Activated naive CD8-positive, alpha-beta T cell (primary cell): ENCODE results near the gene ALDH3B2.
"Not testable (repeated sequence)": the region's sequence is repeated elsewhere in the genome, so short reads cannot be mapped to it uniquely, and the experiment has no call there.

Experiments
- H3K27ac Mint-ChIP-seq: one replicate; pipeline ENCODE4 v1.8.0; 2021; ENCODE audit warnings: mixed read lengths
- H3K27me3 Mint-ChIP-seq: one replicate; pipeline ENCODE4 v1.8.0; 2021; ENCODE audit warnings: mixed read lengths
- H3K36me3 Mint-ChIP-seq: one replicate; pipeline ENCODE4 v1.8.0; 2021; ENCODE audit warnings: mixed read lengths
- H3K4me1 Mint-ChIP-seq: one replicate; pipeline ENCODE4 v1.8.0; 2021; ENCODE audit warnings: low read depth, mixed read lengths
- H3K4me3 Mint-ChIP-seq: one replicate; pipeline ENCODE4 v1.8.0; 2021; ENCODE audit warnings: mild to moderate bottlenecking, mixed read lengths
- H3K9me3 Mint-ChIP-seq: one replicate; pipeline ENCODE4 v1.8.0; 2021; ENCODE audit warnings: low read depth, mixed read lengths

Gene ALDH3B2

DNA sequence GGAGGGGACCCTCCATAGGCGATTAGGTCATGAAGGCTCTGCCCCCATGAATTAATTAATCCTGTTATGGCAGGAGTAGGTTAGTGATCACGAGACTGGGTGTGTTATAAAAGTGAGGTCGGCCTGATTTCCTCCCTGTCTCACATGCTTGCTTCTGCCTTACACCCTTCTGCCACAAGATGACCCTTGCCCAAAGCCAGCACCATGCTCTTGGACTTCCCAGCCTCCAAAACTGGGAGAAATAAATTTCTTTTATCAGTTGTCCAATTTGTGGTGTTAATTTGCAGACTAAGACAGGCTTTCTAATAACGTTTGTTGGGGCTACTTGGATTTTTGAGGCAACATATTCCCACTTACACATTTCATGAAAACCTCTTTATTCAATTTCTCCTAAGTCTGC is 23.4 kb upstream of the ALDH3B2 start:
- Mint-ChIP-seq H3K4me1 (no peaks in the 10 kb centered on the region), H3K4me3 (no peak overlapping the region), H3K27me3 (peaks cover 3% of the 10 kb centered on the region), H3K9me3 (no peaks in the 10 kb centered on the region), H3K36me3 (no peaks in the 10 kb centered on the region), H3K27ac (no peak overlapping the region)

DNA sequence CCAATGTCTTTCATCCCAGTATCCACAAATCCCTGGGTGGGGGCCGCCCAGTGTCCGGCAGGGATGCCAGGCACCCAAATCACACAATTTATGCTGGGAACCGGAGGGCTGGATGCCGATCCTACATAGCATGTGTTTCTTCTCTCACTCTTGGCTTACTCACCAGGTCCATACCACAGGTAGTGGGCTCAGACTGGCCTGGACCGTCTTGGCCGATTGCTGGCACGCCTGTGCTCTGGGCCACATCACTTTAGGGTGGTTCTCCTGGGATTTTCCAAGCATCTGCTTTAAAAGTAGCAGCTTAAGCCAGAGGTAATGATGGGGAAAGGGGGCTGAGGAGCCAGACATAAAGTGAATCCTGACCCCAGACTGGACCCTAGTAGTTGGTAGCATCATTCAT is 22.6 kb upstream of the ALDH3B2 start:
- H3K27me3 Mint-ChIP-seq: peaks cover 3% of the 10 kb centered on the region
- H3K4me3 Mint-ChIP-seq: no peak overlapping the region
- no peaks in the 10 kb centered on the region for H3K9me3 Mint-ChIP-seq
- H3K4me1 Mint-ChIP-seq: no peaks in the 10 kb centered on the region
- no peak overlapping the region for H3K27ac Mint-ChIP-seq
- no peaks in the 10 kb centered on the region for H3K36me3 Mint-ChIP-seq

DNA sequence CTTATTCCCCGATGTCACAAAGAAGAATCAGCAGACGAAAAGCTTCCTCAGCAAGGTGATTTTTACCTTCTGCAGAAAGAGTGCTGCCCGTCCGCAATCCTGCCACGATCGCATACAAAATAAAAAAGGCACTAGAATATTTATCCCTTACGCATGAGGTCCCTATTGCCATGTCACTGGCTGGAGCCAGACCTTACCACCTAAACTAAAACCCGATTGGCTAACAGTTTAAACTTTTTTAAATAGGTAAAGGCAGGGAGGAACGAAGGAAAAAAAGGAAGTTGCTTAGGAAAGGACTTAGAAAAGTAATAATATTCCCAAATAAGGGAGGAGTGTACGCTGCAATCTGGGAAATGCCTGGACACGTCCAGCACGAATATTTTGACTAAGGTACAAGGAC is 21.2 kb upstream of the ALDH3B2 start:
- Mint-ChIP-seq H3K4me3 (no peak overlapping the region), H3K27me3 (peaks cover 3% of the 10 kb centered on the region), H3K27ac (no peak overlapping the region), H3K36me3 (no peaks in the 10 kb centered on the region), H3K4me1 (no peaks in the 10 kb centered on the region), H3K9me3 (no peaks in the 10 kb centered on the region)

DNA sequence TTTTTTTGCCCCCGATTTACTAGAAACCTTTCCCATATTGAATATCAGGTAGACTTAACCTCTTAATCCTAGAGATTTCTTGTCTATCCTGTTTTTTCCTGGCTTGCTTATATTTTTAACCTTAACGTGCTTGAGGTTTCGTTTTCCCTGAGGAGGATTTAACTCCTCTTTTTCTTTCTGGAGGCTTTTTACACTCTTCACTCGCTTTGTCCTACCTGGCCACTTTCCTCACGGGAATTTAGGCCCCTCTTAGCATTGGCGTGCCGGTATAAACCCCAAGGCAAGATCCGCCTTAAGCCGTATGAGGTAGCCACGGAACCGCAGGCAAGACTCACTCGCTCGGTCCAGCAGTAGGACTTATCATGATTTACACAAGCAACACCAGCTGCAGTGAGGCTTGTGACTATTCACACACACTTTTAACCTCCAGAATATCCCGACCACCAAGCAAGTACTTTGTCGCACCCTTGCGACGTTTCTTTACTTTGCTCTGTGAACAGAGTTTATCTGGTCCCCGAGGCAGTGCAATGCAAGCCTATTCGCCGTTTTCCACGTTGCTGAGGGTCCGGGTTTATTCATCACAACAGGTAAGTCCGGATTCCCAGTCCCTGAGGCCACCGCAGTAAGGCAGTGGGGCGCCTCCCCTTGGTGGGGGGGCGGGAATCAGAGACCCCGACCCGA is 20.6 kb upstream of the ALDH3B2 start:
- H3K27me3 Mint-ChIP-seq: no peaks in the 10 kb centered on the region

DNA sequence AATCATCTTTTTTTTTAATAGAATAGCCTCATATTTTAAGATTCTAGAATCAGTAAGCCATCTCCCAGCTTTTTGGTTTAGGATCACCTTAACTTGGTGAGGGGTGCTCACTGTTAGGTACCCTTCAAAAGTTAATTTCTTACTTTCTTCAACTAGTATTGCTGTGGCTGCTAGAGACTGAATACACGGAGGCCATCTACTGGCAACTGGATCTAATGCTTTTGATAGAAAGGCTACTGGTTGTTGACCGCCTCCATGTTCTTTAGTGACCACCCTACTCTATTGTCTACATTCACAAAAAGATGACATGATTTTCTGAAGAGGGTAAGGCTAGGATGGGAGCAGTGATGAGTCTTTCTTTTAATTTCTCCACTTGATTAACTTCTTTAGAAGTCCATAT is 16.7 kb upstream of the ALDH3B2 start:
- Mint-ChIP-seq H3K4me1 (no peaks in the 10 kb centered on the region), H3K27me3 (peaks cover 6% of the 10 kb centered on the region), H3K36me3 (no peaks in the 10 kb centered on the region), H3K4me3 (no peak overlapping the region), H3K27ac (no peak overlapping the region), H3K9me3 (no peaks in the 10 kb centered on the region)

More for the DNA sequence above, 20.6 kb upstream of the ALDH3B2 start:
- no peaks in the 10 kb centered on the region for H3K9me3 Mint-ChIP-seq
- no peak overlapping the region for H3K4me3 Mint-ChIP-seq
- no peaks in the 10 kb centered on the region for H3K4me1 Mint-ChIP-seq
- no peak overlapping the region for H3K27ac Mint-ChIP-seq
- H3K36me3 Mint-ChIP-seq: no peaks in the 10 kb centered on the region

DNA sequence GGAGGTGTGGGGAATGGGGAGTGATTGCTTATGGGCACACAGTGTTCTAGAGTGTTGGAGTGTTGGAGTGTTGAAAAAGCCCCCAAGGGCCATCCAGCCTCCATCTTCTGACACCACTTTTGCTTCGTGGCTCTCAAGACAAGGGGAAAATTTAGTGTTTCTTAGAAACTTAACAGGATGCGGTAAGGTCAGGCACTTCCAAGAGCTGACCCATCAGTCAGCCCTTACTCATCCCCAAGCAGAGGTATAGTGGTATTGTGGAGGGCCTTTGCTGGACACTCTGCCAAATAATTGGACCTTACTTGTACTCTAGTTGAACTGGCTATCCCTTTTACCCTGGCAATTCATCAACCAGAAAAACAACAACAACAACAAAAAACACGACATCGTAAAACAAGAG is 14.8 kb upstream of the ALDH3B2 start:
- Mint-ChIP-seq H3K27me3 (peaks cover 8% of the 10 kb centered on the region), H3K27ac (no peak overlapping the region), H3K36me3 (no peaks in the 10 kb centered on the region), H3K9me3 (no peaks in the 10 kb centered on the region), H3K4me3 (no peak overlapping the region), H3K4me1 (no peaks in the 10 kb centered on the region)

DNA sequence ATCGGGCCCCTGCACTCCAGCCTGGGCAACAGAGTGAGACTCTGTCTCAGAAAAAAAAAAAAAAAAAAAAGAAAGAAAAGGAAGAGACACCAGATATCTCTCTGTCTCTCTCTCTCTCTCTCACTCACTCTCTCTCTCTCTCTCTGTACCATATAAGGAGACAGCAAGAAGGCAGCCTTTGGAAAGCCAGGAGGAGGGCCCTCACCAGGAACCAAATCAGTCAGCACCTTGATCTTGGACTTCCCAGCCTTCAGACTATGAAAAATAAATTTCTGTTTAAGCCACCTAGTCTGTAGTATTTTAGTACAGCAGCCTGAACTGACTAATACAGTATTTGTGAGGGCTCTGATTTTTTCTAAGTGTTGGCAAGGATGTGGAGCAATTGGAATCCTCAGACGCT is 13.6 kb upstream of the ALDH3B2 start:
- Mint-ChIP-seq H3K9me3 (no peaks in the 10 kb centered on the region), H3K27ac (no peak overlapping the region), H3K4me3 (no peak overlapping the region), H3K4me1 (no peaks in the 10 kb centered on the region), H3K27me3 (peaks cover 8% of the 10 kb centered on the region), H3K36me3 (no peaks in the 10 kb centered on the region)

DNA sequence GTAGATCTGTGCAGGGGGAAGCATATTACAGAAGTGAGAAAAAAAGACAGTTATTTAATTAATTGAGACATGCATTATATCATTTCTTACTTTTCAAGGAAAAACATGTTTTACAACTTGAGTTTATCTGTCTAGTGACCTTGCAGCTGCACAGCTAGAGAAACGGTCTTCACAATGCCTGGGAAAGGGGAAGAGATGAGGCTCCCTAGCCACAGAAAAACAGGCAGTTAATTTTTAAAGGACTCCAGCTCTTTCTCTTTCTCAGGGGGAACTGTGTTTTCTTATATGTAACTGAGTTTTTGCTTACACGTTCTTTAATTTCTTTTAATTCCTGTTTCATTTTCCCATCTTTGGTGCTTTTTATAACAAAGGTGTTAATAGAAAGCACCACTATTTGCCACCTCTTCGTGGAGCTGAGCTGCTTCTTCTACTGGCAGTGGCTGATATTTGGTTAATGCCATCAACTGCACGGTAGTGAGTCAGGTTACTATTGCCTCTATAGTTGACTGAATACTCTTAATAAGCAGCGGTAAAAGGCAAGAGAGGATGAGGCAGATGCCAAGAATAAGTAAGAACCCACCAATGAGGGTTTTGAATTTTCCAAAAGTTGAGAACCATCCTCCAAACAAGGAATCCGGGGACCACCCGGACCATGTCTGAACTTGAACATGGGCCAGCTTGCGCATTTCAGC is 11.4 kb upstream of the ALDH3B2 start:
- not testable (repeated sequence) for H3K4me1 Mint-ChIP-seq, H3K27ac Mint-ChIP-seq, H3K36me3 Mint-ChIP-seq, H3K4me3 Mint-ChIP-seq, H3K27me3 Mint-ChIP-seq, H3K9me3 Mint-ChIP-seq

DNA sequence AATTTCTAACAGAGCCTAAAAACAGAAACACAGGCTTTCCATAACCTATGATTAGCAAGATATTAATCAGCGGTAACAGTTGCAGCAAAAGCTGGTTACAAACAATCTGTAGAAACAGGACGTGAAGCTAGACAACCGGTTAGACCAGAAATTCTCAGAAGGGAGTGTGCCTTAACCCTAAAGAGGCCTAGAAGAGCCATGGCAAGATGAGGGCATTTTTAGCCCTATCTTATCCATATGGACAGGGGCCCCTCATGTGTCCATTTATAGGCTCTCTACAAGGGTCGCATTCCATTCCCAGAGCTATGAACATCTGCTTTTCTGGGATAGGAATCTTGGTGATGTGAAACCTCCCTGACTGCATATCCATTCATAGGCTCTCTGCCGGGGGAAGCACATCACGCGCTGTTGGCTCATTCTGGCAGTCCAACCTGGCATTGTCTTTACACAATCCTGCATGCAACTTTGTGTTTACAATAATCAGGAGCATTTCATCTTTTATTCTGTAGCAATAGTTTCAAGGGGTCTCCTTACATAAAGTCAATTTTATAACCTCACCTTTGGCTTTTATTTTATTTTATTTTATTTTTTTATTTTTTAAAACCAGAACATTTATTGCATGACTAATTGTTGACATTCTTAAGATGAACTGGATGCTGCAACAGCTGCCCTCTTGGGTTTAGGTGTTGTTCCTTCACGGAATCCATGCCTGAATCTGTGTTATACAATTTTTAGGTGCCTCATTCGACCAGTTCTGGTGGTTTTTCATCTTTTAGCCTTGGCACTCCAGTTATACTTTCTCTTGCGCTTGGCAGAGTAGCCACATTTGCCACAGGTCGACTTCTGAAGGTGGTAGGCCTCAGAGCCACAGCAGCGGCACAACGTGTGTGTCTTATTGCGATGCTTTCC is 8.0 kb upstream of the ALDH3B2 start:
- not testable (repeated sequence) for H3K9me3 Mint-ChIP-seq, H3K27ac Mint-ChIP-seq, H3K36me3 Mint-ChIP-seq, H3K4me1 Mint-ChIP-seq, H3K27me3 Mint-ChIP-seq, H3K4me3 Mint-ChIP-seq

DNA sequence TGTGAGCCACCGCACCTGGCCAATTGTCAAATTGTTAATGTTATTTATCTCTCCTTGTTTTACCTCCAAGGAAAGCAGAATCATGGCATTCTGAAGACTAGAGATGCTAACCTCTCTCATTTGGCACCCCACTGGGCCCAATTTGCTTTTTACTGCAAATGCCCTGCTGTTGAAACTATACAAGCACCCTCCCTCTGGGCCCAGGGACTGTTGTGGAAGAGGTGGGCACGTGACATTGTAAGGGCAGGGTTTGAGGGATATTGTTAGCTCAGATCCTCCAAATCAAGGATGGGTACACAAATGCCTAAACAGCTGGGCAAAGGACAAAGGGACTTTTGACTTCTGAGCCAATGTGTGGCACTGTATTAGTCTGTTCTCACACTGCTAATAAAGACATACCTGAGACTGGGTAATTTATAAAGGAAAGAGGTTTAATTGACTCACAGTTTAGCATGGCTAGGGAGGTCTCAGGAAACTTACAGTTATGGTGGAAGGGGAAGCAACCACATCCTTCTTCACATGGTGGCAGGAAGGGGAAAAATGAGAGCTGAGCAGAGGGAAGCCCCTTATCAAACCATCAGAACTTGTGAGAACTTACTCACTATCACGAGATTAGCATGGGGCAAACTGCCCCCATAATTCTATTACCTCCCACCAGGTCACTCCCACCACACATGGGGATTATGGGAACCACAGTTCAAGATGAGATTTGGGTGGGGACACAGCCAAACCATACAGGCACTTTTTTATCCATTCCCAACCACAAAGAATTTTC is 6.5 kb upstream of the ALDH3B2 start:
- Mint-ChIP-seq H3K4me3 (no peak overlapping the region), H3K27ac (no peak overlapping the region), H3K9me3 (no peaks in the 10 kb centered on the region), H3K4me1 (no peaks in the 10 kb centered on the region), H3K27me3 (peaks cover 2% of the 10 kb centered on the region), H3K36me3 (no peaks in the 10 kb centered on the region)

DNA sequence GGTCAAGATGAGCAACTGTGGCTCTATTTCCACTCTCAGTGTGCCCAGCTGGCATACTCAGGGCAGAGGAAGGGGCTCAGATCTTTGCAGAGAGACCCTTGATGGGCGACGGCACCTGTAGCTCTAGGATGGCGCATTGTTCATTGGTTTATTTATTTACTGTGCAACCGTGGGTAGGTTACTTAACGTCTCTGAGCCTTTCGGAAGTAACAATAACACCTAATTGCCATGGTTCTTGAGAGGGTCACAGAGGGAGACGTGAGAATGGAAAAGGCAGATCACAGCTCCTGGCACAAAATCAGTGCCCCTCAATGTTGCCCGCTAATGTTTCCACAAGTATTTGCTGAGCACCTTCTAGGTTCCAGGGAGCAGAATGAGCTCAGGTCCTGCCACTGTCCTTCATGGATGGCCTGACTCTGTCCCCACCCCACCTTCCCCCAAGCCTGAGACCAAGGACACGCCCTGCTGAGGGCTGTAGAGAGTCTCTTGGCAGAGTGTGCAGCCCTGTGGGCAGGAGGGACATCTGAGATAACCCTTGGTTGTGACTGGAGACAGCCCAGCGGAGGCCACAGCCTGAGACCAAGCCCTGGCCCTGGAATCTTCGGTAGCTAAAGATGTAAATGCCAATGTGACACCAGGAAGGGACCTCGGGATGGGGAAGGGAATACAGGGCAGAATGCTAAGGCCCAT is 780 bp upstream of the ALDH3B2 start:
- H3K4me1 Mint-ChIP-seq: no peaks in the 10 kb centered on the region

DNA sequence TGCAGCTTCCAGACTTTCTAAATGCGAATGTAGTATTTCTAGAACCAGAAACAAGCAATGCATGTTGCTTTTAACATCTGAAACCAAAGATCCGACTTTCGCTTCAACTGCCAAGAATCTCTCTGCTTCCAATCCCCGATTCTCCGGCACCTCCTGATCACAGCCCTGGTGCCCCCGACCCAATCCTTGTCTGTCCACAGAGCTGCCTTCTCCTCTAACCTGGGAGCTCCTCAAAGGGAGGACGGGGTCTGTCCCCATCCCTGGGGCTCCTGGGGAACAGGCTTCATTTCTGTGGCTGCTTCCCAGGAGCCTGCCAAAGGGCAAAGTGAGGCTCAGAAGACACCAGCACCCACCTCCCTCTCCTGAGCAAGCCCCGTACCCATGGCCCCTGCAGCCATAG is 521 bp downstream of the ALDH3B2 start:
- H3K4me1 Mint-ChIP-seq: no peaks in the 10 kb centered on the region

More for the DNA sequence above, 780 bp upstream of the ALDH3B2 start:
- Mint-ChIP-seq H3K27ac (no peak overlapping the region), H3K36me3 (no peaks in the 10 kb centered on the region), H3K4me3 (no peak overlapping the region), H3K27me3 (no peaks in the 10 kb centered on the region), H3K9me3 (no peaks in the 10 kb centered on the region)

DNA sequence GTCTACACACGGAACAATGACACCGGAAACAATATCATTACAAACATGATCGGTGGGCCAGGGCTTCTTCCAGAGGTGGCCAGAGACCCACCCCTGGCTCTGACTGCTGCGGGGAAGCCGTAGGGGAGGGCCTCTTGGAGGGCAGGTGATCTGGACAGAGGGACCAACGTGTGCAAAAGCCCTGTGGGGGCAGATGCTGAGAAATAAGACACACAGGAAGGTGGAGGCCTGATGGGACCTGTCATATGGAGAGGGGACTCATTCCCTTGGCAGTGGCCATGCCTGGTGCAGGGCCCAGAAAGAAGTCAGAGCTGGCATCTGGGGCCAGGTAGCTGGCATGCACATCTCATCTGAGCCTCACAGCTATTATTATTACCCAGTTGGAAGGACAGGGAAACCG is 1.1 kb downstream of the ALDH3B2 start:
- Mint-ChIP-seq H3K27ac (no peak overlapping the region), H3K4me3 (no peak overlapping the region), H3K9me3 (no peaks in the 10 kb centered on the region), H3K27me3 (no peaks in the 10 kb centered on the region), H3K36me3 (no peaks in the 10 kb centered on the region), H3K4me1 (no peaks in the 10 kb centered on the region)

More for the DNA sequence above, 521 bp downstream of the ALDH3B2 start:
- no peak overlapping the region for H3K27ac Mint-ChIP-seq
- no peaks in the 10 kb centered on the region for H3K9me3 Mint-ChIP-seq
- no peak overlapping the region for H3K4me3 Mint-ChIP-seq
- no peaks in the 10 kb centered on the region for H3K36me3 Mint-ChIP-seq
- H3K27me3 Mint-ChIP-seq: no peaks in the 10 kb centered on the region

DNA sequence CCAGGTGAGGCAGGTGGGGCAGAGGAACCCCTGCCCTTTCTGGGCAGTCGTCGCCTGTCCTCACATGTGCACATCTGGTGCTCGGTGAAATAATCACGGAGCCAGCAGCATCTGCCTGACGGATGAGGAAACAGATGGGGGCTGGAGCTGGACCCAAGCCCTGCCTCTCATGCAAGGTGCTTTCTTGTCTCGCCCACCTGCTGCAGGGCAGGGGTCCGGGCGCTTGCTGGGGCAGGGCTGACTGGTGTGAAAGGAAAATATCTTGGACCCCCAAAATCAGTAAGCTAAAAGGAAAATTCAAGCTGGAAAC is 3.3 kb downstream of the ALDH3B2 start:
- Mint-ChIP-seq H3K9me3 (no peaks in the 10 kb centered on the region), H3K36me3 (no peaks in the 10 kb centered on the region), H3K27me3 (no peaks in the 10 kb centered on the region), H3K4me3 (no peak overlapping the region), H3K27ac (no peak overlapping the region), H3K4me1 (no peaks in the 10 kb centered on the region)
